Omental fat pad (tissue), 4 donors: ENCODE measurements around the gene HPCAL1. TPM values are rescaled to one million over a fixed set of nuclear protein-coding genes. Genes with fewer than 3 reads are reported as not detected.

Experiments
- ATAC-seq: fragments of 150-250 bp; one replicate; pipeline ENCODE4 v1.9.1; 2016; ENCODE audit warnings: mild to moderate bottlenecking, moderate library complexity; ENCODE audit not compliant: low FRiP score
- DNase-seq: peaks from one replicate; pipeline ENCODE4 v3.0.0-alpha.2; 2019; ENCODE audit warnings: low spot score
- CTCF ChIP-seq, 3 donors: fragments of 450-650 bp; IDR thresholded peaks; one replicate each; pipeline ENCODE4 v1.5.1; 2016 to 2017; ENCODE audit warnings: antibody characterized with exemption in 3 of 3, mild to moderate bottlenecking in 3 of 3, moderate library complexity in 2 of 3
- total RNA-seq, 4 donors: library from RNA; depleted of rRNA; stranded (reverse); fragments of >200 nt; gene quantifications; one replicate each; pipeline ENCODE4 v1.1.0, GENCODE V29; 2016

The HPCAL1 gene
- total RNA-seq, 4 donors from 2014 or later = 51.8 to 75.8 (median 67.8) TPM

GRCh38 chr2:10352972-10353371 is 50.3 kb downstream of the HPCAL1 start:
- DNase-seq (no peak), ATAC-seq (no peak)
- no peak for TF ChIP-seq CTCF (IDR thresholded peaks at IDR 0.05)

GRCh38 chr2:10353931-10354330 is 51.2 kb downstream of the HPCAL1 start:
- ATAC-seq = no peak
- no peak for TF ChIP-seq CTCF (IDR thresholded peaks at IDR 0.05)
- DNase-seq = no peak

- no peak for DNase-seq
- no peak for ATAC-seq
- no peak for TF ChIP-seq CTCF (IDR thresholded peaks at IDR 0.05)
Observed at GRCh38 chr2:10354399-10354798, 51.7 kb downstream of the HPCAL1 start.

- DNase-seq = no peak
- ATAC-seq = no peak
Observed at GRCh38 chr2:10355471-10356438, 53.1 kb downstream of the HPCAL1 start.

GRCh38 chr2:10356439-10356811 is 53.7 kb downstream of the HPCAL1 start:
- ATAC-seq = no peak
- TF ChIP-seq CTCF (IDR thresholded peaks at IDR 0.05) = no peak
- no peak for DNase-seq

More at GRCh38 chr2:10355471-10356438, 53.1 kb downstream of the HPCAL1 start:
- no peak for TF ChIP-seq CTCF (IDR thresholded peaks at IDR 0.05)

GRCh38 chr2:10357193-10358169 is 54.8 kb downstream of the HPCAL1 start:
- no peak for ATAC-seq
- no peak for TF ChIP-seq CTCF (IDR thresholded peaks at IDR 0.05)
- no peak for DNase-seq
